BE2C (cell line): ENCODE data around the gene DAP3.
"Not testable (repeated sequence)": the region's sequence is repeated elsewhere in the genome, so short reads cannot be mapped to it uniquely, and the experiment has no call there.

ENCODE experiments used
- DNase-seq: peaks from one replicate; pipeline ENCODE4 v3.0.0-alpha.2; 2020
- H3K27me3 ChIP-seq: fragments of 250-450 bp; sonication (Bioruptor Pico); 2 replicates; pipeline ENCODE4 v1.5.1; 2020; ENCODE audit warnings: mild to moderate bottlenecking
- H3K36me3 ChIP-seq: fragments of 250-450 bp; sonication (Bioruptor Pico); 2 replicates; pipeline ENCODE4 v1.5.1; 2020; ENCODE audit warnings: mild to moderate bottlenecking
- H3K4me1 ChIP-seq: fragments of 250-450 bp; sonication (Bioruptor Pico); 2 replicates; pipeline ENCODE4 v1.5.1; 2020
- H3K4me3 ChIP-seq: 2 replicates; pipeline ENCODE4 v1.5.1; 2011; ENCODE audit warnings: low read depth, low read length
- H3K9me3 ChIP-seq: fragments of 250-450 bp; sonication (Bioruptor Pico); 2 replicates; pipeline ENCODE4 v1.5.1; 2020
- CTCF ChIP-seq: IDR thresholded peaks from 2 replicates; pipeline ENCODE4 v1.5.1; 2012; ENCODE audit warnings: mild to moderate bottlenecking, low read depth, low read length

The DAP3 gene

GRCh38 chr1:155703216-155703615, 14.3 kb downstream of the DAP3 start:
- Histone ChIP-seq H3K4me3 (no peak overlapping the region), H3K4me1 (no peaks in the 10 kb centered on the region), H3K27me3 (no peaks in the 10 kb centered on the region), H3K9me3 (no peaks in the 10 kb centered on the region), H3K36me3 (peaks cover 9% of the 10 kb centered on the region)
- no peak for TF ChIP-seq CTCF
- no peak for DNase-seq

GRCh38 chr1:155704414-155704813, 15.5 kb downstream of the DAP3 start:
- DNase-seq, H3K4me1 ChIP-seq, H3K4me3 ChIP-seq, H3K9me3 ChIP-seq, H3K27me3 ChIP-seq: not testable (repeated sequence)
- H3K36me3 ChIP-seq: peaks cover 16% of the 10 kb centered on the region

- Histone ChIP-seq H3K27me3 (no peaks in the 10 kb centered on the region), H3K36me3 (peaks cover 21% of the 10 kb centered on the region), H3K4me1 (no peaks in the 10 kb centered on the region), H3K9me3 (no peaks in the 10 kb centered on the region), H3K4me3 (no peak overlapping the region)
- no peak for DNase-seq
- TF ChIP-seq CTCF: no peak
These were observed 17.2 kb downstream of the DAP3 start for GRCh38 chr1:155706139-155706538.

- DNase-seq: no peak
- Histone ChIP-seq H3K4me3 (no peak overlapping the region), H3K9me3 (no peaks in the 10 kb centered on the region), H3K27me3 (no peaks in the 10 kb centered on the region), H3K4me1 (no peaks in the 10 kb centered on the region), H3K36me3 (peaks cover 29% of the 10 kb centered on the region)
- no peak for TF ChIP-seq CTCF
These were observed 20.5 kb downstream of the DAP3 start for GRCh38 chr1:155709391-155709790.

GRCh38 chr1:155711457-155711856, 22.6 kb downstream of the DAP3 start:
- not testable (repeated sequence) for H3K4me1 ChIP-seq, H3K4me3 ChIP-seq, DNase-seq, H3K27me3 ChIP-seq, H3K9me3 ChIP-seq
- peaks cover 42% of the 10 kb centered on the region for H3K36me3 ChIP-seq

GRCh38 chr1:155712636-155713035, 23.7 kb downstream of the DAP3 start:
- H3K9me3 ChIP-seq, DNase-seq, H3K27me3 ChIP-seq, H3K4me3 ChIP-seq, H3K4me1 ChIP-seq: not testable (repeated sequence)
- peak; percentile 28; the same call in 1 of the 2 replicates for TF ChIP-seq CTCF
- peaks cover 50% of the 10 kb centered on the region for H3K36me3 ChIP-seq

GRCh38 chr1:155713075-155713474, 24.2 kb downstream of the DAP3 start:
- H3K27me3 ChIP-seq: no peaks in the 10 kb centered on the region
- peaks cover 53% of the 10 kb centered on the region for H3K36me3 ChIP-seq
- no peak overlapping the region for H3K4me3 ChIP-seq
- no peak for TF ChIP-seq CTCF
- H3K4me1 ChIP-seq: no peaks in the 10 kb centered on the region
- no peaks in the 10 kb centered on the region for H3K9me3 ChIP-seq
- DNase-seq: no peak

- H3K27me3 ChIP-seq, H3K4me3 ChIP-seq, DNase-seq, H3K9me3 ChIP-seq, H3K4me1 ChIP-seq: not testable (repeated sequence)
- peaks cover 51% of the 10 kb centered on the region for H3K36me3 ChIP-seq
These were observed 26.2 kb downstream of the DAP3 start for GRCh38 chr1:155715056-155715455.
